Right lobe of liver (tissue), 6 donors: ENCODE results near the gene SCNN1B. TPM values are rescaled to one million over a fixed set of nuclear protein-coding genes. Genes with fewer than 3 reads are reported as not detected.

ENCODE experiments used
- ATAC-seq, 4 donors: fragments of 200-7000 bp; cut with Tn5 transposase; one replicate each; pipeline ENCODE4 v1.9.1; 2020; ENCODE audit warnings: mild to moderate bottlenecking in 4 of 4, moderate library complexity in 4 of 4
- DNase-seq, 3 donors: peaks; one replicate each; pipeline ENCODE4 v3.0.0-alpha.2; 2020
- H3K27ac ChIP-seq, 3 donors: fragments of 200-600 bp; one replicate each; pipeline ENCODE4 v1.8.0; 2022
- H3K27me3 ChIP-seq, 2 donors: fragments of 200-600 bp; one replicate each; pipeline ENCODE4 v1.8.0; 2022
- H3K36me3 ChIP-seq, 4 donors: fragments of 200-600 bp; sonication (generic) in 1 of 4; one replicate each; pipeline versions ENCODE4 v1.5.1 to v1.8.0; 2017 to 2022; ENCODE audit warnings: control low read depth in 1 of 4
- H3K4me1 ChIP-seq, 4 donors: fragments of 200-600 bp; sonication (generic) in 1 of 4; one replicate each; pipeline versions ENCODE4 v1.5.1 to v1.8.0; 2017 to 2022; ENCODE audit warnings: control low read depth in 1 of 4
- H3K4me3 ChIP-seq, 3 donors: fragments of 200-600 bp; one replicate each; pipeline ENCODE4 v1.8.0; 2022
- H3K9me3 ChIP-seq, 4 donors: fragments of 200-600 bp; sonication (generic) in 1 of 4; one replicate each; pipeline versions ENCODE4 v1.5.1 to v1.8.0; 2017 to 2022; ENCODE audit warnings: control low read depth in 1 of 4
- POLR2A ChIP-seq: fragments of 450-650 bp; IDR thresholded peaks from one replicate; pipeline ENCODE4 v1.6.1; 2017; ENCODE audit warnings: antibody characterized with exemption, mild to moderate bottlenecking
- WGBS: methylation state at CpG from one replicate; pipeline ENCODE4 v1.1.6; 2018; ENCODE audit warnings: low coverage, low lambda C conversion rate; ENCODE audit not compliant: insufficient coverage; ENCODE audit errors: missing lambda C conversion rate; 5-methylcytosine and 5-hydroxymethylcytosine counted together
- intact Hi-C, 2 donors: fragments of 100-400 bp; cut with DNase I; formaldehyde crosslinking; loops; one replicate each; pipeline versions ENCODE4 v1.11.2 to v1.14.1; 2022
- total RNA-seq, 6 experiments: library from RNA; depleted of rRNA in 2 of 6; stranded (reverse); fragments of >200 nt in 2 of 6; fragmentation: NEBNext Ultra II Directional in 3 of 6; extraction: Animal tissue kit (Norgen Biotek cat#: 25700) in 3 of 6; gene quantifications; one replicate each; pipeline versions ENCODE4 v1.1.0 to v1.2.4, GENCODE V29; 2016 to 2023
- TF ChIP-seq, protein P1 (sequence below), 4 donors: fragments of 200-600 bp in 3 of 4; fragments of 450-650 bp in 1 of 4; IDR thresholded peaks; one replicate each; pipeline versions ENCODE4 v1.5.1 to v1.8.0; 2016 to 2022; ENCODE audit warnings: antibody characterized with exemption in 4 of 4, mild to moderate bottlenecking in 2 of 4
- donor health status: DM: no; HTN: yes; CAD: no.
- donor health status: DM: no; HTN: no; CAD: no.
- donor health status: DM: no; HTN: no; CAD: no.
- donor health status: DM: no; HTN: yes; CAD: no.
- donor health status: DM: no; HTN: yes; CAD: no.

Gene SCNN1B
- total RNA-seq, 6 experiments from 2014 or later, result 0.12 to 0.13 TPM; not detected in 4

DNA sequence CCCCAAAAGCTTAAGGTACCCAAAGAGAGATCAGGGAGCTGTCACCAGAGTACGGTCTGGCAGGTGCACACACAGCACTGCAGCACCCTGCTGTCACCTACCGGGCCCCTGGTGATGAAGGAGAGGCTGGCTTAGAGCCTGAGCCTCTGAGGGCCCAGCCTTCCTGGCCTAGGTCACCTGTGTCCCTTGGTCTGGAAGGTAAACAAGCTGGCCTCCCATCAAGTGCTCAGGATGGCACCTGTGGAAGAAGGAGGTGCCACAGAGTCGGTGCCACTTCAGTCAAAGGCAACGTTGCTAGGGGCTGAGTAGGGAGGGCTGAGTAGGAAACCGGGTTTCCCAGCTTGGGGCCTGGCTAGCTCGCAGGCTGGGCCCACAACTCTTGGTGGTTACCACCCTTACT, 80.2 kb downstream of the SCNN1B start:
- Histone ChIP-seq H3K27me3 (no peaks in the 10 kb centered on the region), H3K36me3 (no peaks in the 10 kb centered on the region), H3K27ac (no peak overlapping the region), H3K4me1 (no peaks in the 10 kb centered on the region), H3K4me3 (no peak overlapping the region), H3K9me3 (no peaks in the 10 kb centered on the region)
- intact Hi-C loops, result no loop called here
- DNase-seq (peak in 1 of 3 donors; percentile 25), ATAC-seq (no peak)
- WGBS, result 86% methylated on average over 4 of the region's 6 CpGs
- TF ChIP-seq, protein P1, sequence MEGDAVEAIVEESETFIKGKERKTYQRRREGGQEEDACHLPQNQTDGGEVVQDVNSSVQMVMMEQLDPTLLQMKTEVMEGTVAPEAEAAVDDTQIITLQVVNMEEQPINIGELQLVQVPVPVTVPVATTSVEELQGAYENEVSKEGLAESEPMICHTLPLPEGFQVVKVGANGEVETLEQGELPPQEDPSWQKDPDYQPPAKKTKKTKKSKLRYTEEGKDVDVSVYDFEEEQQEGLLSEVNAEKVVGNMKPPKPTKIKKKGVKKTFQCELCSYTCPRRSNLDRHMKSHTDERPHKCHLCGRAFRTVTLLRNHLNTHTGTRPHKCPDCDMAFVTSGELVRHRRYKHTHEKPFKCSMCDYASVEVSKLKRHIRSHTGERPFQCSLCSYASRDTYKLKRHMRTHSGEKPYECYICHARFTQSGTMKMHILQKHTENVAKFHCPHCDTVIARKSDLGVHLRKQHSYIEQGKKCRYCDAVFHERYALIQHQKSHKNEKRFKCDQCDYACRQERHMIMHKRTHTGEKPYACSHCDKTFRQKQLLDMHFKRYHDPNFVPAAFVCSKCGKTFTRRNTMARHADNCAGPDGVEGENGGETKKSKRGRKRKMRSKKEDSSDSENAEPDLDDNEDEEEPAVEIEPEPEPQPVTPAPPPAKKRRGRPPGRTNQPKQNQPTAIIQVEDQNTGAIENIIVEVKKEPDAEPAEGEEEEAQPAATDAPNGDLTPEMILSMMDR (IDR thresholded peaks at IDR 0.05), result no peak
- no peak for TF ChIP-seq POLR2A

DNA sequence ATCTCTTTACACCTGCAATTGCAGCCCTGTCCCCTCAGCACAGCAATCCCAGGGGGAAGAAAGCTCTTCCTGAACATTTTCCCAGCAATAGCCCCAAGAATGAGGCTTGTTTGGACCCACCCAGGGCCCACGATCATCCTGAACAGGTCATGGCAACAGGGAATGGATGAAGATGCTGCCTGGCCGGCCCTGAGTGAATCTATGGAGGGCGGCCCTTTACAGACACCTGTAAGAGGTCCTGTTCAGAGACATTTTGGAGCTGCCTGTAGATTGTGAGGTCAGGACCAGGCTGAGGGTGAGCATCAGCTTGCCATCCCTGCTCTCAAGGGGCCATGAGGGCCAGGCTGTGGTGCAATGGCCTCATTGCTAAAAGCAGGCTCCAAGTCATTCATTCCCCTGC, 81.8 kb downstream of the SCNN1B start:
- Histone ChIP-seq H3K27me3 (no peaks in the 10 kb centered on the region), H3K4me1 (no peaks in the 10 kb centered on the region), H3K36me3 (peaks cover 0 to 3% (median 0%) of the 10 kb centered on the region in 4 donors), H3K4me3 (no peak overlapping the region), H3K9me3 (no peaks in the 10 kb centered on the region), H3K27ac (no peak overlapping the region)
- ATAC-seq (no peak), DNase-seq (peak in 1 of 3 donors; percentile 18)
- intact Hi-C loops, result no loop called here
- TF ChIP-seq, protein P1 (IDR thresholded peaks at IDR 0.05), result no peak
- TF ChIP-seq POLR2A, result no peak
- WGBS, result no CpG with 5 or more reads among the region's 3 CpGs

DNA sequence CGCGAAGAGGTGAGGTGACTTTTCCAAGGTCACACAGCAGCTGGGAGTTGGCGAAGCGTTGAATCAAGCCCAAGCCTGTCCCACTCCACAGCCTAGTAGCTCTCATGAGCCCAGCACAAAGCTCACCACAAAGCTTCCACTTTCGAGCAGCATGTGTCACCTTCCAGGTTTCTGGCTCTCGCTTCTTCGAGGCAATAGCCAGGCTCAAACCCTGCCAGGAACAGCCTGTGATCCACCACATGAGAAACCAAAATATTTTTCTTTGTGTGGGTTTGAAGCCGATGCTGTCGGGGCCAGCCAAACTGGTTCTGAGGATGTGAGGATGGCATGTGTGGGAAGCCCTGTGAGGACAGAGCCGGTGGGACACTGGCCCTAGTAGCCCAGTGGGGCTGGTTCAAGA, 82.8 kb downstream of the SCNN1B start:
- DNase-seq (peak in 1 of 3 donors; percentile 24), ATAC-seq (no peak)
- TF ChIP-seq POLR2A, result no peak
- TF ChIP-seq, protein P1 (IDR thresholded peaks at IDR 0.05), result no peak
- no peaks in the 10 kb centered on the region for H3K4me1 ChIP-seq
- H3K36me3 ChIP-seq, result peaks cover 0 to 3% (median 0%) of the 10 kb centered on the region in 4 donors
- H3K4me3 ChIP-seq, result no peak overlapping the region
- no peak overlapping the region for H3K27ac ChIP-seq
- WGBS, result no CpG with 5 or more reads among the region's 10 CpGs
- intact Hi-C loops, result no loop called here
- no peaks in the 10 kb centered on the region for H3K9me3 ChIP-seq
- no peaks in the 10 kb centered on the region for H3K27me3 ChIP-seq

DNA sequence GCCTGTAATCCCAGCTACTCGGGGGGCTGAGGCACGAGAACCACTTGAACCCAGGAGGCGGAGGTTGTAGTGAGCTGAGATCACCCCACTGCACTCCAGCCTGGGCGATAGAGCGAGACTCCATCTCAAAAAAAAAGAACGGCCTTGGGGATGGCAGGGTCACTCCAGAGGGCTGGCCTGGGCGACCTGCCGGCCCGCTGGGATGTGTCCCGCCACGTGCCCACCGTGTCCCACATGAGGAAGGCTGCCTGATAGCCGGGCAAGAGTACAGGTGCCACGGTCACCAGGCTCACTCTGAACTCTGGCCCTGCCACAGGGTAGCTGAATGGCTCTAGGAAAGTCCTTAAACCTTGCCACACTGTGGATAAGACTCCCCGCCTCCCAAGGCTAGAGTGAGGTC, 83.3 kb downstream of the SCNN1B start:
- WGBS, result 90% methylated on average over 2 of the region's 15 CpGs
- intact Hi-C loops, result no loop called here
- H3K4me3 ChIP-seq, result no peak overlapping the region

More for the DNA sequence above, 83.3 kb downstream of the SCNN1B start:
- Histone ChIP-seq H3K4me1 (no peaks in the 10 kb centered on the region), H3K27me3 (no peaks in the 10 kb centered on the region), H3K9me3 (no peaks in the 10 kb centered on the region), H3K27ac (no peak overlapping the region), H3K36me3 (peaks cover 0 to 3% (median 0%) of the 10 kb centered on the region in 4 donors)
- ATAC-seq (no peak), DNase-seq (peak in 1 of 3 donors; percentile 37)
- TF ChIP-seq POLR2A, result no peak
- TF ChIP-seq, protein P1 (IDR thresholded peaks at IDR 0.05), result no peak
